NOMO-1 treated with DMSO at 0.1 percent for 48 hours (cell line): ENCODE measurements around the gene SNRPE.

Experiments
- DNase-seq: peaks from one replicate; lab custom pipeline; 2025; ENCODE audit not compliant: unreplicated experiment; lab: John Stamatoyannopoulos, UW

Gene SNRPE

DNA sequence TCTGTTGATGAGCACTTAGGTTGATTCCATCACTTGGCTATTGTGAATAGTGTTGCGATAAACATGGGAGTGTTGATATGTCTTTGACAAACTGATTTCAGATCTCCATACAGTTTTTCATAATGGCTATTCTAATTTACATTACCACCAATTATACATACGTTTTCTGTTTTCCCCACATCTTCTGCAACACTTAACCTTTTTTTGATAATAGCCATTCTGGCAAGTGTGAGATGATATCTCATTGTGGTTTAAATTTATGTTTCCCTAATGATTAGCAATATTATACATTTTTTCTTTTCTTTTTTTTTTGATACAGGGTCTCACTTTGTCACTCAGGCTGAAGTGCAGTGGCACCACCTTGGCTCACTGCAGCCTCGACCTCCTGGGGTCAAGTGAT lies 17.0 kb downstream of the SNRPE start:
- DNase-seq = no peak

GRCh38 chr1:203880606-203881005 lies 19.2 kb downstream of the SNRPE start:
- DNase-seq = no peak

GRCh38 chr1:203888807-203889251 lies 27.4 kb downstream of the SNRPE start:
- DNase-seq = no peak

- no peak for DNase-seq
Observed at GRCh38 chr1:203891950-203892349, 30.6 kb downstream of the SNRPE start.

- no peak for DNase-seq
Observed at GRCh38 chr1:203898458-203899352, 37.3 kb downstream of the SNRPE start.

- no peak for DNase-seq
Observed at GRCh38 chr1:203899353-203899716, 37.9 kb downstream of the SNRPE start.

GRCh38 chr1:203899869-203900714 lies 38.7 kb downstream of the SNRPE start:
- DNase-seq = no peak

DNA sequence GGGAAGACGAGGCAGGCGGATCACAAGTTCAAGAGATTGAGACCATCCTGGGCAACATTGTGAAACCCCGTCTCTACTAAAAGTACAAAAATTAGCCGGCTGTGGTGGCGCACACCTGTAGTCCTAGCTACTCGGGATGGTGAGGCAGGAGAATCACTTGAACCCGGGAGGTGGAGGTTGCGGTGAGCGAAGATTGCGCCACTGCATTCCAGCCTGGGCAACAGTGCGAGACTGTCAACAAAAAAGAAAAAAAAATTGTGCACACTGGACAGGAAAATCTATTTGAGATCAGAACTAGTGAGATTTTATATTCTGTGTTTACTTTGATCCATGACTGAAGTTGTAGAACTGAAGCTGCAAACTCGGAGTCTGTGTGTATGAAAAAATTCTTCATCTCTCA lies 40.2 kb downstream of the SNRPE start:
- DNase-seq = no peak

GRCh38 chr1:203905275-203905674 lies 43.9 kb downstream of the SNRPE start:
- no peak for DNase-seq

GRCh38 chr1:203906932-203907331 lies 45.5 kb downstream of the SNRPE start:
- peak; percentile 31 for DNase-seq

- no peak for DNase-seq
Observed at GRCh38 chr1:203907901-203908300, 46.5 kb downstream of the SNRPE start.

DNA sequence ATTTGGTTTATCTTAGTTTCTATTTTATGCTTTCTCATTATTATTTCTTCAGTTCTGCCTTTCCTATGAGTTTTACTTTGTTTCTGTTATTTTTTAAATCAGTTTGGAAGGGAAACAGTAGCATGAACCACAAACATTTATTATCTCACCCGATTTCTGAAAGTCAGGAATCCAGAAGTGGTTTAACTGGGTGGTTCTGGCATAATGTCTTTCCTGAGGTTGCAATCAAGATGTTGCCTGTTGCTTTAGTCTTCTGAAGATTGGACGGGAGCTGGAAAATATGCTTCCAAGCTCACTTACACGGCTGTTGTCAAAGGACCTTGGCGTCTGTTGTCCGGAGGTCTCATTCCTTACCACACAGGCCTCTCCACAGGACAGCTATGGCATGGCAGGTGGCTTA lies 50.4 kb downstream of the SNRPE start:
- no peak for DNase-seq

GRCh38 chr1:203913073-203913521 lies 51.7 kb downstream of the SNRPE start:
- DNase-seq = no peak

GRCh38 chr1:203914292-203914691 lies 52.9 kb downstream of the SNRPE start:
- DNase-seq = no peak

GRCh38 chr1:203915811-203916210 lies 54.4 kb downstream of the SNRPE start:
- DNase-seq = no peak

DNA sequence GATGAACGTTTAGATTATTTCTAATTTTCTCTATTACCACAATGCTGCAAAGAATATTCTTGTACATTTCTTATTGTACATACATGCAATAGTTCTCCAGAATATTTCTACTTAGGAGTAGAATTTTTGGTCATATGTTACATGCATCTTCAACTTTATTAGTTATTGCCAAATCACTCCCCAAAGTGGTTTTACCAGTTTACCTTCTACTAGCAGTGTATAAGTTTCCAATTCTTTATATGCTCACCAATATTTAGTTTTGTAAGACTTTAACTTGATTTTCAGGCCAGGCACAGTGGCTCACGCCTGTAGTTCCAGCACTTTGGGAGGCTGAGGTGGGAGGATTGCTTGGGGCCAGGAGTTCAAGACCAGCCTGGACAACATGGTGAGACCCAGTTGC lies 55.4 kb downstream of the SNRPE start:
- DNase-seq = no peak
